Kidney (tissue), 14 donors: Measurements from ENCODE around the gene CDK5RAP2. TPM values are rescaled to one million over a fixed set of nuclear protein-coding genes. Genes with fewer than 3 reads are reported as not detected.

ENCODE experiments used
- DNase-seq, 5 donors: peaks; one replicate each; pipeline ENCODE4 v3.0.0-alpha.2; 2013 to 2020
- FAIRE-seq: peaks from 2 replicates; lab custom pipeline; 2012; peaks lifted over from hg19 to GRCh38; lab: Jason Lieb, UNC
- H3K27ac ChIP-seq, 2 donors: one replicate each; pipeline ENCODE4 v1.7.0; 2013; ENCODE audit warnings: low read depth in 2 of 2, low read length in 2 of 2, inconsistent platforms in 1 of 2
- H3K27me3 ChIP-seq: one replicate; pipeline ENCODE4 v1.7.1; 2013; ENCODE audit warnings: low read length, inconsistent platforms; ENCODE audit not compliant: control insufficient read depth, insufficient read depth
- H3K36me3 ChIP-seq, 3 donors: one replicate each; pipeline versions ENCODE4 v1.7.0 to v1.7.1; 2013; ENCODE audit warnings: low read length in 3 of 3, control low read depth in 1 of 3, inconsistent platforms in 1 of 3; ENCODE audit not compliant: insufficient read depth in 3 of 3, control insufficient read depth in 2 of 3
- H3K4me1 ChIP-seq, 3 donors: one replicate each; pipeline versions ENCODE4 v1.7.0 to v1.7.1; 2013; ENCODE audit warnings: low read length in 3 of 3, inconsistent platforms in 1 of 3, low read depth in 1 of 3; ENCODE audit not compliant: control insufficient read depth in 2 of 3, insufficient read depth in 2 of 3
- H3K4me3 ChIP-seq, 3 donors: one replicate each; pipeline versions ENCODE4 v1.7.0 to v1.8.1; 2013; ENCODE audit warnings: low read length in 3 of 3, control low read depth in 1 of 3, inconsistent platforms in 1 of 3
- H3K9ac ChIP-seq, 3 donors: one replicate each; pipeline versions ENCODE4 v1.7.0 to v1.7.1; 2013; ENCODE audit warnings: low read length in 3 of 3, control low read depth in 1 of 3, inconsistent platforms in 1 of 3
- H3K9me3 ChIP-seq, 3 donors: one replicate each; pipeline versions ENCODE4 v1.7.0 to v1.7.1; 2013; ENCODE audit warnings: low read length in 3 of 3, control low read depth in 1 of 3, inconsistent platforms in 1 of 3; ENCODE audit not compliant: control insufficient read depth in 2 of 3, insufficient read depth in 1 of 3
- intact Hi-C: fragments of 100-400 bp; cut with DNase I; formaldehyde crosslinking; loops from one replicate; pipeline ENCODE4 v1.11.1; 2022
- polyA plus RNA-seq: library from polyadenylated mRNA; stranded (reverse); fragments of 350-450 nt; fragmentation: Illumina TruSeq; extraction: RNeasy Lipid Tissue Mini Kit (QIAGEN cat#74804); gene quantifications from one replicate; pipeline ENCODE4 v1.2.3, GENCODE V29; 2014; ENCODE audit warnings: low read depth, low replicate concordance; ENCODE audit not compliant: insufficient read depth
- total RNA-seq: library from RNA; stranded (reverse); fragmentation: NEBNext Ultra II Directional; extraction: Animal tissue kit (Norgen Biotek cat#: 25700); gene quantifications from one replicate; pipeline ENCODE4 v1.2.1, GENCODE V29; 2021
- TF ChIP-seq, protein P1 (sequence below): IDR thresholded peaks from 3 replicates; pipeline ENCODE4 v1.5.1; 2012; ENCODE audit warnings: mild to moderate bottlenecking, moderate library complexity, borderline replicate concordance; ENCODE audit not compliant: insufficient read depth; ENCODE audit errors: extremely low read depth
- donor health status: control.
- donor health status: control.
- donor health status: control.
- donor health status: control.
- donor health status: control.
- donor health status: DM: yes; HTN: yes; CAD: no.
- donor health status: Normal renal cell carcinoma (clear cell type).

CDK5RAP2 gene
- total and polyA plus RNA-seq, 2 donors from 2014 or later: 20.9 to 35.3 TPM

DNA sequence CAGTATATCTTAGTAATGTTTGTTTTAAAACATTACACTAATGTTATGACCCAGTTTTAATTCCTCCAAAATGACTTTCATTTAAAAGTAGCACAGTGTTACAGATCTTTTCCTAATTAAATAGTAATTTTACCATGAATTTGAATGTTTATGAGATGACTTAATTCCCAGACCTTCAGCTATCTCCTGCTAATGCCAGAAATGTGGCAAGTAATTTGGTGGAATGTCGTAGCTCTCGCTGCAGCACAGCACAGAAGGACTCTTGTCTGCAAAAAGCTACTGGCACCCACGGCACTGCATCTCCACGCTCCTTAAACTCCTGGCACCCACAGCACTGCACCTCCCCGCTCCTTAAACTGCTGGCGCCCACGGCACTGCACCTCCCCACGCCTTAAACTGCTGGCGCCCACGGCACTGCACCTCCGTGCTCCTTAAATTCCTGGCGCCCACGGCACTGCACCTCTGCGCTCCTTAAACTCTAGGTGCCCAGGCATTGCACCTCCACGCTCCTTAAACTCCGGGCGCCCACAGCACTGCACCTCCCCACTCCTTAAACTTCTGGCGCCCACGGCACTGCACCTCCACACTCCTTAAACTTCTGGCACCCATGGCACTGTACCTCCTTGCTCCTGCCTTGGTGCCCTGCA, 163.1 kb downstream of the CDK5RAP2 start:
- TF ChIP-seq, protein P1, sequence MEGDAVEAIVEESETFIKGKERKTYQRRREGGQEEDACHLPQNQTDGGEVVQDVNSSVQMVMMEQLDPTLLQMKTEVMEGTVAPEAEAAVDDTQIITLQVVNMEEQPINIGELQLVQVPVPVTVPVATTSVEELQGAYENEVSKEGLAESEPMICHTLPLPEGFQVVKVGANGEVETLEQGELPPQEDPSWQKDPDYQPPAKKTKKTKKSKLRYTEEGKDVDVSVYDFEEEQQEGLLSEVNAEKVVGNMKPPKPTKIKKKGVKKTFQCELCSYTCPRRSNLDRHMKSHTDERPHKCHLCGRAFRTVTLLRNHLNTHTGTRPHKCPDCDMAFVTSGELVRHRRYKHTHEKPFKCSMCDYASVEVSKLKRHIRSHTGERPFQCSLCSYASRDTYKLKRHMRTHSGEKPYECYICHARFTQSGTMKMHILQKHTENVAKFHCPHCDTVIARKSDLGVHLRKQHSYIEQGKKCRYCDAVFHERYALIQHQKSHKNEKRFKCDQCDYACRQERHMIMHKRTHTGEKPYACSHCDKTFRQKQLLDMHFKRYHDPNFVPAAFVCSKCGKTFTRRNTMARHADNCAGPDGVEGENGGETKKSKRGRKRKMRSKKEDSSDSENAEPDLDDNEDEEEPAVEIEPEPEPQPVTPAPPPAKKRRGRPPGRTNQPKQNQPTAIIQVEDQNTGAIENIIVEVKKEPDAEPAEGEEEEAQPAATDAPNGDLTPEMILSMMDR: no peak
- H3K9me3 ChIP-seq: no peaks in the 10 kb centered on the region
- H3K36me3 ChIP-seq: peaks cover 0 to 2% (median 2%) of the 10 kb centered on the region in 3 donors
- no peaks in the 10 kb centered on the region for H3K27me3 ChIP-seq
- FAIRE-seq (no peak), DNase-seq (no peak)
- no peak overlapping the region for H3K27ac ChIP-seq
- no peaks in the 10 kb centered on the region for H3K4me1 ChIP-seq
- no peak overlapping the region for H3K4me3 ChIP-seq
- H3K9ac ChIP-seq: no peak overlapping the region
- intact Hi-C loops: no loop called here

DNA sequence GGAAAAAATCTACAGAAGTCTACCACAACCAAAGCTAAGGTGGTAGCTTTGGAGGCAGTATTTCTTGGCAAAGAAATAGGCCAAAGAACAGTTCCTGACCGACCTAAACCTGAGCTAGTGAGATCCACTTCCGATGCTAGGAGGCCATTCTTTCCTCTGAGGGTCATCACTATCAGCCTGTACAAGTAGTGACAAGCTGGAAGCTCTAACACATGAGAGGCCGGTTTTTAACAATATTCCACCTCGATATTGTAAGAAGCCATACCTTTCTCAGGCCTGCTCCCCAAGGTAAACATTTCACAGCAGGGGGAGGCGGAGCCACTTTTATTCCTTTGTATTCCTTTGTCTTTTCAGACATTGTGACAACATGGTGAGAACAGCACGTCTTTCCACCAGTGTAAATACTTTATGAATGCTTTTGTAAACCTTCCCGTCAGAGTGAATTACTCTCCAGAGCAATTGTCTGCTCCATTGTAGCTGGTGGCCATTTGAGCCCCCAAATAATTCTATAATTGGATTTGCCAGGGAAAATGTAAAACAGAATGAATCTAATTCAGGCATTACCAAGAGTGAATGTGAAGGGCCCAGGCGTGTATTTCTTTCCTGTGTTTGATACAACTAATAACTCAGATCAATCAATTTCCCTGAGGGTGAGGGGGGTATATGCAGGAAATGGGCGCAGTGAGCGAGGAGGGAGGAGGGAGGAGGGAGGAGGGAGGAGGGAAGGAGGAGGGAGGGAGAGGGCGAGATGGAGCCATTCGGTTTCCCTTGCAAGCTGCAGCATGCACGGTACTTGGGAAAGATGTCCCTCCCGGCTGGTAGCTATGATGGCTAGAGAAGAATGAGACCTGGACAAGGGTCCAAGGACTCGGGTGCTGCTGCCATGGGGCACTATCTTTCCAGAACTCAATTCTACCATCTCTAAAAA, 166.6 kb downstream of the CDK5RAP2 start:
- Histone ChIP-seq H3K36me3 (peaks cover under 1 to 17% (median 7%) of the 10 kb centered on the region in 3 donors), H3K4me1 (no peaks in the 10 kb centered on the region), H3K27me3 (no peaks in the 10 kb centered on the region), H3K9ac (no peak overlapping the region), H3K4me3 (no peak overlapping the region), H3K27ac (no peak overlapping the region), H3K9me3 (no peaks in the 10 kb centered on the region)
- intact Hi-C loops: no loop called here
- FAIRE-seq (no peak), DNase-seq (no peak)
- TF ChIP-seq, protein P1: no peak

DNA sequence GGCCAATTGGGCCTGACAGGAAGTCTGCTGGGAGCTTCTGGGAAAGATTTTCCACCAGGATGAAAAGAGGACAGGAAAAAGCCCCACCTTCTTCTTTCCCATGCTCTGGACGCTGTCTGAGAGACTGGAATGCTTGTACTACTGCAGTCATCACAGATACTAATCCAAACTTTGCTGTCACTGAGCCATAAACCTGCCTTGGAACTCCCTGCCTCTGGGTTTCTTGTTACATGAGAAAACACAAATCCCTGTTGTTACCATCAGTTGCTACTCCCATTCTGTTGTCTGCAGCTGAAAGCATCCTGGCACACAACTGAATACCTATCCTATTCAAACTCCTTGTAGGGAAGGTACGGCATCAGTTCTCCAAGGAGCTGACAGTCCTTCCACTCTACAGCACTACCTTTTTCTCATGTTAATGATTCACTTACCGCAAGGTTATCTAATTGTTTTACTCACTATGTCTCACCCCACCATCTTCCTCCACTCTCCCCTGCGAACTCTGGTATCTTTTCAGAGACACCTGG, 167.5 kb downstream of the CDK5RAP2 start:
- no peaks in the 10 kb centered on the region for H3K27me3 ChIP-seq
- no peaks in the 10 kb centered on the region for H3K9me3 ChIP-seq
- intact Hi-C loops: no loop called here
- H3K4me1 ChIP-seq: no peaks in the 10 kb centered on the region
- peak in 3 of 5 donors; percentile 62 to 78 (median 72) for DNase-seq
- no peak overlapping the region for H3K9ac ChIP-seq
- H3K27ac ChIP-seq: no peak overlapping the region
- TF ChIP-seq, protein P1: no peak
- H3K36me3 ChIP-seq: peaks cover 3 to 24% (median 13%) of the 10 kb centered on the region in 3 donors
- no peak for FAIRE-seq
- no peak overlapping the region for H3K4me3 ChIP-seq
